WTC11 (cell line): ENCODE results near the gene TDRD6. TPM values are rescaled to one million over a fixed set of nuclear protein-coding genes. Genes with fewer than 3 reads are reported as not detected.
A peak's percentile ranks its signal among the peaks of the same experiment; 100 is the strongest.

Source experiments
- ATAC-seq: fragments of 200-7000 bp; cut with Tn5 transposase; 2 replicates; pipeline ENCODE4 v1.10.0; 2021; ENCODE audit warnings: mild to moderate bottlenecking, moderate library complexity
- CTCF ChIA-PET: fragments of 300-600 bp; sonication (Branson Sonifier 250); formaldehyde crosslinking; loops from one replicate; lab custom pipeline; 2021; ENCODE audit warnings: antibody characterized with exemption; lab: Charles Lee
- POLR2A ChIA-PET: fragments of 350-600 bp; sonication (Branson Sonifier 250); formaldehyde crosslinking; loops from one replicate; lab custom pipeline; 2021; ENCODE audit warnings: antibody characterized with exemption; lab: Charles Lee
- DNase-seq: peaks from one replicate; pipeline ENCODE4 v3.0.0; 2021; ENCODE audit warnings: low spot score
- H3K27ac Mint-ChIP-seq: 2 replicates; pipeline ENCODE4 v1.8.0; 2021; ENCODE audit warnings: mixed read lengths
- H3K27me3 Mint-ChIP-seq: 2 replicates; pipeline ENCODE4 v1.8.0; 2021; ENCODE audit warnings: low read depth, mild to moderate bottlenecking, moderate library complexity, mixed read lengths
- H3K36me3 Mint-ChIP-seq: 2 replicates; pipeline ENCODE4 v1.8.0; 2021; ENCODE audit warnings: mixed read lengths
- H3K4me1 Mint-ChIP-seq: 2 replicates; pipeline ENCODE4 v1.8.0; 2022; ENCODE audit warnings: mixed read lengths
- H3K4me3 Mint-ChIP-seq: 2 replicates; pipeline ENCODE4 v1.8.0; 2021; ENCODE audit warnings: mild to moderate bottlenecking, moderate library complexity, mixed read lengths
- H3K9me3 Mint-ChIP-seq: 2 replicates; pipeline ENCODE4 v1.8.0; 2021; ENCODE audit warnings: mixed read lengths
- ATF1 ChIP-seq: sonication (generic); formaldehyde crosslinking; IDR thresholded peaks from 2 replicates; pipeline ENCODE4 v1.8.1; 2023; ENCODE audit warnings: mild to moderate bottlenecking, moderate library complexity, missing genetic modification reagents
- CREM ChIP-seq: sonication (generic); formaldehyde crosslinking; IDR thresholded peaks from 2 replicates; pipeline ENCODE4 v1.8.1; 2022; ENCODE audit warnings: mild to moderate bottlenecking, missing genetic modification reagents, moderate library complexity
- EMX1 ChIP-seq: fragments of 250-450 bp; sonication (Bioruptor Pico); IDR thresholded peaks from 2 replicates; pipeline ENCODE4 v1.8.0; 2021; ENCODE audit warnings: mild to moderate bottlenecking
- ESRRA ChIP-seq: sonication (generic); formaldehyde crosslinking; IDR thresholded peaks from 2 replicates; pipeline ENCODE4 v1.8.1; 2022; ENCODE audit warnings: mild to moderate bottlenecking, missing genetic modification reagents, borderline replicate concordance
- GABPB1 ChIP-seq: sonication (generic); formaldehyde crosslinking; IDR thresholded peaks from 2 replicates; pipeline ENCODE4 v1.8.1; 2023; ENCODE audit warnings: mild to moderate bottlenecking, missing genetic modification reagents
- IRF2 ChIP-seq: sonication (generic); formaldehyde crosslinking; IDR thresholded peaks from 2 replicates; pipeline ENCODE4 v1.8.0; 2022; ENCODE audit warnings: low read depth, missing genetic modification reagents, borderline replicate concordance
- KAT7 ChIP-seq: sonication (generic); formaldehyde crosslinking; IDR thresholded peaks from 2 replicates; pipeline ENCODE4 v1.8.1; 2023; ENCODE audit warnings: missing genetic modification reagents, mild to moderate bottlenecking, borderline replicate concordance
- MYBL2 ChIP-seq: sonication (generic); formaldehyde crosslinking; IDR thresholded peaks from 2 replicates; pipeline ENCODE4 v1.8.1; 2023; ENCODE audit warnings: mild to moderate bottlenecking, moderate library complexity, missing genetic modification reagents
- NR1H2 ChIP-seq: sonication (generic); formaldehyde crosslinking; IDR thresholded peaks from 2 replicates; pipeline ENCODE4 v1.9.0; 2021; ENCODE audit warnings: mild to moderate bottlenecking, moderate library complexity, missing genetic modification reagents
- NR2C2 ChIP-seq: sonication (generic); formaldehyde crosslinking; IDR thresholded peaks from 2 replicates; pipeline ENCODE4 v1.8.0; 2022; ENCODE audit warnings: mild to moderate bottlenecking, missing genetic modification reagents
- PRRX2 ChIP-seq: fragments of 250-450 bp; sonication (Bioruptor Pico); IDR thresholded peaks from 2 replicates; pipeline ENCODE4 v1.8.0; 2021; ENCODE audit warnings: mild to moderate bottlenecking
- RELA ChIP-seq: sonication (generic); formaldehyde crosslinking; IDR thresholded peaks from 2 replicates; pipeline ENCODE4 v1.8.1; 2022; ENCODE audit warnings: missing genetic modification reagents, mild to moderate bottlenecking, borderline replicate concordance
- SMAD4 ChIP-seq: sonication (generic); formaldehyde crosslinking; IDR thresholded peaks from 2 replicates; pipeline ENCODE4 v1.8.0; 2022; ENCODE audit warnings: mild to moderate bottlenecking, missing genetic modification reagents
- TEAD1 ChIP-seq: sonication (generic); formaldehyde crosslinking; IDR thresholded peaks from 2 replicates; pipeline ENCODE4 v1.8.0; 2022; ENCODE audit warnings: mild to moderate bottlenecking, missing genetic modification reagents
- TEAD4 ChIP-seq: sonication (generic); formaldehyde crosslinking; IDR thresholded peaks from 2 replicates; pipeline ENCODE4 v1.8.0; 2022; ENCODE audit warnings: mild to moderate bottlenecking, missing genetic modification reagents
- ZNF121 ChIP-seq: sonication (generic); formaldehyde crosslinking; IDR thresholded peaks from 2 replicates; pipeline ENCODE4 v1.8.0; 2023; ENCODE audit warnings: missing genetic modification reagents
- ZNF219 ChIP-seq: sonication (generic); formaldehyde crosslinking; IDR thresholded peaks from 2 replicates; pipeline ENCODE4 v1.8.0; 2023; ENCODE audit warnings: missing genetic modification reagents, mild to moderate bottlenecking, borderline replicate concordance
- ZNF263 ChIP-seq: sonication (generic); formaldehyde crosslinking; IDR thresholded peaks from 2 replicates; pipeline ENCODE4 v1.8.1; 2022; ENCODE audit warnings: low read depth, mild to moderate bottlenecking, moderate library complexity, missing genetic modification reagents
- total RNA-seq: library from RNA; stranded (reverse); gene quantifications from 3 replicates; pipeline ENCODE4 v1.2.3, GENCODE V29; 2021
- TF ChIP-seq, protein P1 (sequence below): fragments of 250-450 bp; sonication (Bioruptor Pico); IDR thresholded peaks from 2 replicates; pipeline ENCODE4 v1.9.0; 2021; ENCODE audit warnings: mild to moderate bottlenecking
- TF ChIP-seq, protein P2 (sequence below): fragments of 250-450 bp; sonication (Bioruptor Pico); IDR thresholded peaks from 2 replicates; pipeline ENCODE4 v1.9.0; 2021; ENCODE audit warnings: mild to moderate bottlenecking, borderline replicate concordance
- TF ChIP-seq, protein P3 (sequence below): fragments of 250-450 bp; sonication (Bioruptor Pico); IDR thresholded peaks from 2 replicates; pipeline ENCODE4 v1.9.0; 2021; ENCODE audit warnings: moderate library complexity, mild to moderate bottlenecking, inconsistent platforms, borderline replicate concordance
- TF ChIP-seq, protein P4 (sequence below): sonication (generic); formaldehyde crosslinking; IDR thresholded peaks from 2 replicates; pipeline ENCODE4 v1.8.0; 2023; ENCODE audit warnings: missing genetic modification reagents

TDRD6 gene
- total RNA-seq, 1 experiment from 2014 or later = 0.04 TPM

DNA sequence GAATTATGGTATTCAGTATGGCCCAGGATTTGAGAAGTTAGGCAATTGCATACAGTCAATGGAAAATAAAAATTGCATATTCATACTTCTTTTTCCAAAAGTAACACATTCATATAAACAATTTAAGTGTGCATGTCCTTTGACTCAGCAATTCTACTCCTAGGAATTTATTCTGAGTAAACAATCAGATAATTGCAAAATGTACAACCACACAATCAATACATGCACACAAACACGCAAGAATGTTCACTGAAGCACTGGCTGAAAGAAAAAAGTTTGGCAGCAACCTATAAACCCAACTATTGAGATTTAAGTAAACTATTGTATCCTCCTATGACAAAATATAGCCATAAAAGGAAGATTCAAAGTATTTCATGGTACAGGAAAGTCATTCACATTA lies 36.7 kb upstream of the TDRD6 start (continued):
- TF ChIP-seq, protein P1, sequence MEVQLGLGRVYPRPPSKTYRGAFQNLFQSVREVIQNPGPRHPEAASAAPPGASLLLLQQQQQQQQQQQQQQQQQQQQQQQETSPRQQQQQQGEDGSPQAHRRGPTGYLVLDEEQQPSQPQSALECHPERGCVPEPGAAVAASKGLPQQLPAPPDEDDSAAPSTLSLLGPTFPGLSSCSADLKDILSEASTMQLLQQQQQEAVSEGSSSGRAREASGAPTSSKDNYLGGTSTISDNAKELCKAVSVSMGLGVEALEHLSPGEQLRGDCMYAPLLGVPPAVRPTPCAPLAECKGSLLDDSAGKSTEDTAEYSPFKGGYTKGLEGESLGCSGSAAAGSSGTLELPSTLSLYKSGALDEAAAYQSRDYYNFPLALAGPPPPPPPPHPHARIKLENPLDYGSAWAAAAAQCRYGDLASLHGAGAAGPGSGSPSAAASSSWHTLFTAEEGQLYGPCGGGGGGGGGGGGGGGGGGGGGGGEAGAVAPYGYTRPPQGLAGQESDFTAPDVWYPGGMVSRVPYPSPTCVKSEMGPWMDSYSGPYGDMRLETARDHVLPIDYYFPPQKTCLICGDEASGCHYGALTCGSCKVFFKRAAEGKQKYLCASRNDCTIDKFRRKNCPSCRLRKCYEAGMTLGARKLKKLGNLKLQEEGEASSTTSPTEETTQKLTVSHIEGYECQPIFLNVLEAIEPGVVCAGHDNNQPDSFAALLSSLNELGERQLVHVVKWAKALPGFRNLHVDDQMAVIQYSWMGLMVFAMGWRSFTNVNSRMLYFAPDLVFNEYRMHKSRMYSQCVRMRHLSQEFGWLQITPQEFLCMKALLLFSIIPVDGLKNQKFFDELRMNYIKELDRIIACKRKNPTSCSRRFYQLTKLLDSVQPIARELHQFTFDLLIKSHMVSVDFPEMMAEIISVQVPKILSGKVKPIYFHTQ (CRISPR knock-in tag) = no peak
- TF ChIP-seq IRF2 (CRISPR knock-in tag) (no peak), RELA (no peak), KAT7 (CRISPR knock-in tag) (no peak), NR1H2 (CRISPR knock-in tag) (no peak), ESRRA (no peak)
- TF ChIP-seq, all 79 proteins: peak for 0

DNA sequence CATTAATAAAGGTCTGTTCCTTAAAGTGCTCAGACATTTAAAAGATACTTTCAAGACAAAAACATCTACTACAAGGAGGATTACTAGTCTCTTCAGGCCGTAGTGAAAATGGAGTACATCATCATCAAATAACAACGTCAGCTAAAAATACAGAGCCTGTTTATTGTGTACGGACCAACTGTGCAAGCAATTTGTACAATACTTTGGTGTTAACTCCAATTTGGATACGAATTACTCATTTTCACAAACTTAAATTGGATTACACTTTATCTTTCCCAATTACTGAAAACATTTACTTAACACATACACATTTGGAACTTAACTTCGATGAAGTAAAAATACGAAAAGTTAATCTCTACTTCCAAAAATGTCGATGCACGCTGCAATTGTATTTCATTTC lies 35.9 kb upstream of the TDRD6 start:
- Mint-ChIP-seq H3K4me1 (peaks cover 24% of the 10 kb centered on the region), H3K4me3 (peak overlapping the region; percentile 98), H3K36me3 (no peaks in the 10 kb centered on the region), H3K9me3 (no peaks in the 10 kb centered on the region), H3K27ac (peak overlapping the region; percentile 96; the same call in 1 of the 2 replicates), H3K27me3 (peaks cover 23% of the 10 kb centered on the region)
- POLR2A ChIA-PET = no interaction called here
- no peak for ATAC-seq
- TF ChIP-seq TEAD4 (CRISPR knock-in tag) (no peak), ZNF263 (CRISPR knock-in tag) (no peak), TEAD1 (CRISPR knock-in tag) (no peak), NR2C2 (CRISPR knock-in tag) (no peak), EMX1 (CRISPR knock-in tag) (no peak), CREM (CRISPR knock-in tag) (no peak), PRRX2 (CRISPR knock-in tag) (no peak), ZNF219 (CRISPR knock-in tag) (no peak), GABPB1 (no peak), ATF1 (CRISPR knock-in tag) (no peak), MYBL2 (CRISPR knock-in tag) (no peak), ZNF121 (CRISPR knock-in tag) (no peak), SMAD4 (CRISPR knock-in tag) (no peak)
- TF ChIP-seq, protein P2, sequence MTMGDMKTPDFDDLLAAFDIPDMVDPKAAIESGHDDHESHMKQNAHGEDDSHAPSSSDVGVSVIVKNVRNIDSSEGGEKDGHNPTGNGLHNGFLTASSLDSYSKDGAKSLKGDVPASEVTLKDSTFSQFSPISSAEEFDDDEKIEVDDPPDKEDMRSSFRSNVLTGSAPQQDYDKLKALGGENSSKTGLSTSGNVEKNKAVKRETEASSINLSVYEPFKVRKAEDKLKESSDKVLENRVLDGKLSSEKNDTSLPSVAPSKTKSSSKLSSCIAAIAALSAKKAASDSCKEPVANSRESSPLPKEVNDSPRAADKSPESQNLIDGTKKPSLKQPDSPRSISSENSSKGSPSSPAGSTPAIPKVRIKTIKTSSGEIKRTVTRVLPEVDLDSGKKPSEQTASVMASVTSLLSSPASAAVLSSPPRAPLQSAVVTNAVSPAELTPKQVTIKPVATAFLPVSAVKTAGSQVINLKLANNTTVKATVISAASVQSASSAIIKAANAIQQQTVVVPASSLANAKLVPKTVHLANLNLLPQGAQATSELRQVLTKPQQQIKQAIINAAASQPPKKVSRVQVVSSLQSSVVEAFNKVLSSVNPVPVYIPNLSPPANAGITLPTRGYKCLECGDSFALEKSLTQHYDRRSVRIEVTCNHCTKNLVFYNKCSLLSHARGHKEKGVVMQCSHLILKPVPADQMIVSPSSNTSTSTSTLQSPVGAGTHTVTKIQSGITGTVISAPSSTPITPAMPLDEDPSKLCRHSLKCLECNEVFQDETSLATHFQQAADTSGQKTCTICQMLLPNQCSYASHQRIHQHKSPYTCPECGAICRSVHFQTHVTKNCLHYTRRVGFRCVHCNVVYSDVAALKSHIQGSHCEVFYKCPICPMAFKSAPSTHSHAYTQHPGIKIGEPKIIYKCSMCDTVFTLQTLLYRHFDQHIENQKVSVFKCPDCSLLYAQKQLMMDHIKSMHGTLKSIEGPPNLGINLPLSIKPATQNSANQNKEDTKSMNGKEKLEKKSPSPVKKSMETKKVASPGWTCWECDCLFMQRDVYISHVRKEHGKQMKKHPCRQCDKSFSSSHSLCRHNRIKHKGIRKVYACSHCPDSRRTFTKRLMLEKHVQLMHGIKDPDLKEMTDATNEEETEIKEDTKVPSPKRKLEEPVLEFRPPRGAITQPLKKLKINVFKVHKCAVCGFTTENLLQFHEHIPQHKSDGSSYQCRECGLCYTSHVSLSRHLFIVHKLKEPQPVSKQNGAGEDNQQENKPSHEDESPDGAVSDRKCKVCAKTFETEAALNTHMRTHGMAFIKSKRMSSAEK = no peak
- TF ChIP-seq, protein P3, sequence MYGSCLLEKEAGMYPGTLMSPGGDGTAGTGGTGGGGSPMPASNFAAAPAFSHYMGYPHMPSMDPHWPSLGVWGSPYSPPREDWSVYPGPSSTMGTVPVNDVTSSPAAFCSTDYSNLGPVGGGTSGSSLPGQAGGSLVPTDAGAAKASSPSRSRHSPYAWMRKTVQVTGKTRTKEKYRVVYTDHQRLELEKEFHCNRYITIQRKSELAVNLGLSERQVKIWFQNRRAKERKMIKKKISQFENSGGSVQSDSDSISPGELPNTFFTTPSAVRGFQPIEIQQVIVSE = no peak
- TF ChIP-seq, protein P4, sequence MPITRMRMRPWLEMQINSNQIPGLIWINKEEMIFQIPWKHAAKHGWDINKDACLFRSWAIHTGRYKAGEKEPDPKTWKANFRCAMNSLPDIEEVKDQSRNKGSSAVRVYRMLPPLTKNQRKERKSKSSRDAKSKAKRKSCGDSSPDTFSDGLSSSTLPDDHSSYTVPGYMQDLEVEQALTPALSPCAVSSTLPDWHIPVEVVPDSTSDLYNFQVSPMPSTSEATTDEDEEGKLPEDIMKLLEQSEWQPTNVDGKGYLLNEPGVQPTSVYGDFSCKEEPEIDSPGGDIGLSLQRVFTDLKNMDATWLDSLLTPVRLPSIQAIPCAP (CRISPR knock-in tag) = no peak
- CTCF ChIA-PET = no interaction called here
- no peak for DNase-seq
